Suprapubic skin (tissue), 4 donors: ENCODE results near the gene KCNN4.

ENCODE experiments used
- CTCF ChIP-seq, 2 donors: fragments of 200-600 bp in 1 of 2; fragments of 450-650 bp in 1 of 2; sonication (generic) in 1 of 2; IDR thresholded peaks; one replicate each; pipeline ENCODE4 v1.5.1; 2016 to 2019; ENCODE audit warnings: antibody characterized with exemption in 2 of 2, mild to moderate bottlenecking in 1 of 2, moderate library complexity in 1 of 2
- EP300 ChIP-seq: sonication (generic); formaldehyde crosslinking; IDR thresholded peaks from one replicate; pipeline ENCODE4 v1.6.1; 2017; ENCODE audit warnings: antibody characterized with exemption
- POLR2A ChIP-seq, 2 donors: fragments of 450-650 bp; IDR thresholded peaks; one replicate each; pipeline ENCODE4 v1.6.1; 2017; ENCODE audit warnings: antibody characterized with exemption in 2 of 2, mild to moderate bottlenecking in 2 of 2, moderate library complexity in 2 of 2
- POLR2AphosphoS5 ChIP-seq, 3 donors: sonication (generic); formaldehyde crosslinking; IDR thresholded peaks; one replicate each; pipeline ENCODE4 v1.6.1; 2017; ENCODE audit warnings: antibody characterized with exemption in 3 of 3

GRCh38 chr19:43780706-43781525 lies at the start of gene KCNN4:
- TF ChIP-seq CTCF (IDR thresholded peaks at IDR 0.05) (no peak), POLR2A (IDR thresholded peaks at IDR 0.05) (no peak), EP300 (no peak), POLR2AphosphoS5 (IDR thresholded peaks at IDR 0.05) (no peak)
